ENCODE results near the gene TSC22D2.

DNA sequence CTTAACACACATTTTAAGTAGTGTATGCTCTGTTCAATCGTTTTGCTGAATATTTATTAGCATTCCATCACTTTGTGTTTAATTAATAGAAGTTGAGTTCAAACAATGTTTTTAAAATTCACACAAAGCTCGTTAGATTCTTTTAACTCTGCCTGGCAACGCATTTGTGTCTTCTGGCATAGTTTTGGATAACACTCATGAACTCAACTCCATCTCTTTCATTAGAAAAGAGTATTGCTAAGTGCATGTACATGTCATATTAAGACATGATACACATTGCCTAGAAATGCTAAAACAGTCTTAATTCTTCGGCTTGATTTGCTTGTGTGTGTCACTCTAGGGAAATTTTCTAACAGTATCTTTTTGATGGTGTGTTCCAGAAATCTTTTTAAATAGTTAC lies 15.7 kb downstream of the TSC22D2 start:
- TF ChIP-seq CTCF (conservative IDR thresholded peaks at IDR 0.05; ENCODE audit: low read depth, low read length) (no peak), BHLHE40 (IDR thresholded peaks at IDR 0.05; ENCODE audit: low read depth, low read length) (no peak), CHD1 (IDR thresholded peaks at IDR 0.05; ENCODE audit: low read depth, low read length) (no peak)
